Mammary epithelial cell (primary cell): ENCODE data around the gene SAP30L.

Experiments
- EZH2 ChIP-seq: IDR thresholded peaks from 2 replicates; pipeline ENCODE4 v1.6.1; 2012; ENCODE audit warnings: low read length, inconsistent platforms, borderline replicate concordance
- TF ChIP-seq, protein P1 (sequence below), 2 donors: IDR thresholded peaks in 1 of 2; conservative IDR thresholded peaks in 1 of 2; 2 replicates each; pipeline ENCODE4 v1.5.1; 2011 to 2012; ENCODE audit warnings: inconsistent platforms in 2 of 2, low read length in 2 of 2, mild to moderate bottlenecking in 2 of 2, control low read depth in 1 of 2, low read depth in 1 of 2; ENCODE audit not compliant: insufficient read depth in 1 of 2; ENCODE audit errors: extremely low read depth in 1 of 2

DNA sequence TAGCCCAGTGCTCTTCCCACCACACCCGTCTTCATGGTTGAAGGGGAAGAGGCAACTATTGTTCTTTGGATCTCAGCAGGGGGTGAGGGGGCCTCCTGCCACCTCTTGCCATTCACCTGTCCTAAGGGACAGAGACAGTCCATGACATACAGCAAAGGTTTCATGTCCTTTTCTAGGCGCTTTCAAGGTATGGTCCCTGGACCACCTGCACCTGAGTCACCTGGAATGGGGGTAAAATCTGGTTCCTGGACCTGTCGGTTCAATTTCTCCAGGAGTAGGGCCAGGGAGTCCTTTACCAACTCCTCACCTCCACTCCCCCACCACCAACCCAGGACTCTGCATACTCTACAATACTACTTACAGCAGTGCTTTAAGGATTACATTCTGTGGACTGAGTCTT lies 33.5 kb upstream of the SAP30L start:
- TF ChIP-seq, protein P1, sequence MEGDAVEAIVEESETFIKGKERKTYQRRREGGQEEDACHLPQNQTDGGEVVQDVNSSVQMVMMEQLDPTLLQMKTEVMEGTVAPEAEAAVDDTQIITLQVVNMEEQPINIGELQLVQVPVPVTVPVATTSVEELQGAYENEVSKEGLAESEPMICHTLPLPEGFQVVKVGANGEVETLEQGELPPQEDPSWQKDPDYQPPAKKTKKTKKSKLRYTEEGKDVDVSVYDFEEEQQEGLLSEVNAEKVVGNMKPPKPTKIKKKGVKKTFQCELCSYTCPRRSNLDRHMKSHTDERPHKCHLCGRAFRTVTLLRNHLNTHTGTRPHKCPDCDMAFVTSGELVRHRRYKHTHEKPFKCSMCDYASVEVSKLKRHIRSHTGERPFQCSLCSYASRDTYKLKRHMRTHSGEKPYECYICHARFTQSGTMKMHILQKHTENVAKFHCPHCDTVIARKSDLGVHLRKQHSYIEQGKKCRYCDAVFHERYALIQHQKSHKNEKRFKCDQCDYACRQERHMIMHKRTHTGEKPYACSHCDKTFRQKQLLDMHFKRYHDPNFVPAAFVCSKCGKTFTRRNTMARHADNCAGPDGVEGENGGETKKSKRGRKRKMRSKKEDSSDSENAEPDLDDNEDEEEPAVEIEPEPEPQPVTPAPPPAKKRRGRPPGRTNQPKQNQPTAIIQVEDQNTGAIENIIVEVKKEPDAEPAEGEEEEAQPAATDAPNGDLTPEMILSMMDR (conservative IDR thresholded peaks at IDR 0.05 in 1 of 2, IDR thresholded peaks at IDR 0.05 in 1 of 2; ENCODE audit: extremely low read depth in 1 of 2, insufficient read depth in 1 of 2, low read depth in 1 of 2, low read length in 2 of 2), result no peak
- TF ChIP-seq EZH2, result no peak
